Heart left ventricle (tissue), 16 donors: ENCODE data around the gene MMP10. TPM values are rescaled to one million over a fixed set of nuclear protein-coding genes. Genes with fewer than 3 reads are reported as not detected.

Experiments
- ATAC-seq, 4 donors: fragments of 200-7000 bp; cut with Tn5 transposase; one replicate each; pipeline ENCODE4 v1.9.1; 2020 to 2022; ENCODE audit warnings: moderate library complexity in 4 of 4, mild to moderate bottlenecking in 3 of 4, moderate number of reproducible peaks in 1 of 4
- DNase-seq, 5 donors: peaks; one replicate each; pipeline ENCODE4 v3.0.0-alpha.2; 2020
- H3K27ac ChIP-seq, 12 donors: fragments of 200-600 bp; sonication (generic) in 4 of 12; one replicate each; pipeline versions ENCODE4 v1.5.0 to v1.8.0; 2016 to 2022; ENCODE audit warnings: mild to moderate bottlenecking in 2 of 12
- H3K27me3 ChIP-seq, 9 donors: fragments of 200-600 bp; sonication (generic) in 2 of 9; one replicate each; pipeline versions ENCODE4 v1.5.1 to v1.8.0; 2016 to 2022; ENCODE audit warnings: mild to moderate bottlenecking in 3 of 9
- H3K36me3 ChIP-seq, 9 donors: fragments of 200-600 bp; sonication (generic) in 2 of 9; one replicate each; pipeline versions ENCODE4 v1.5.0 to v1.8.0; 2018 to 2022; ENCODE audit warnings: mild to moderate bottlenecking in 2 of 9
- H3K4me1 ChIP-seq, 12 donors: fragments of 200-600 bp; sonication (generic) in 4 of 12; one replicate each; pipeline versions ENCODE4 v1.5.0 to v1.8.0; 2016 to 2022; ENCODE audit warnings: mild to moderate bottlenecking in 3 of 12
- H3K4me3 ChIP-seq, 12 donors: fragments of 200-600 bp; sonication (generic) in 4 of 12; one replicate each; pipeline versions ENCODE4 v1.5.0 to v1.8.0; 2017 to 2022; ENCODE audit warnings: mild to moderate bottlenecking in 9 of 12, moderate library complexity in 4 of 12
- H3K9me3 ChIP-seq, 12 donors: fragments of 200-600 bp; sonication (generic) in 4 of 12; one replicate each; pipeline versions ENCODE4 v1.5.0 to v1.8.0; 2016 to 2022; ENCODE audit warnings: mild to moderate bottlenecking in 1 of 12
- CTCF ChIP-seq, 12 donors: fragments of 200-600 bp; sonication (generic) in 4 of 12; IDR thresholded peaks; one replicate each; pipeline versions ENCODE4 v1.5.0 to v1.8.0; 2018 to 2022; ENCODE audit warnings: antibody characterized with exemption in 12 of 12, mild to moderate bottlenecking in 5 of 12
- POLR2A ChIP-seq, 2 donors: fragments of 450-650 bp; IDR thresholded peaks; one replicate each; pipeline ENCODE4 v1.6.1; 2017; ENCODE audit warnings: antibody characterized with exemption in 2 of 2, mild to moderate bottlenecking in 2 of 2, moderate library complexity in 2 of 2
- WGBS, 4 donors: extraction: QIAGEN DNeasy Blood & Tissue Kit in 2 of 4; methylation state at CpG; one replicate each; pipeline versions ENCODE4 v1.1.5 to v1.1.7; 2013 to 2018; 5-methylcytosine and 5-hydroxymethylcytosine counted together
- intact Hi-C, 10 donors: fragments of 100-400 bp; cut with DNase I; formaldehyde crosslinking; loops; one replicate each; pipeline versions ENCODE4 v1.11.1 to v1.14.2; 2022
- polyA plus RNA-seq, 2 donors: library from polyadenylated mRNA; stranded (reverse); fragments of 200-250 nt; gene quantifications; one replicate each; pipeline ENCODE4 v1.2.3, GENCODE V29; 2013
- total RNA-seq, 9 donors: library from RNA; depleted of rRNA in 2 of 9; stranded (reverse); fragments of >200 nt in 2 of 9; fragmentation: NEBNext Ultra II Directional in 3 of 9; extraction: Animal tissue kit (Norgen Biotek cat#: 25700) in 3 of 9; gene quantifications; one replicate each; pipeline versions ENCODE4 v1.1.0 to v1.2.4, GENCODE V29; 2016 to 2023
- donor health status: ischemic (EF 13 %, LVEDD 7.1; RV severe dilation, severe dysfunction).
- donor health status: healthy with polysubstance abuse.
- donor health status: DM: no; HTN: yes; CAD: no.
- donor health status: DM: no; HTN: no; CAD: no.
- donor health status: ischemic (EF 25% LVEDD 6.9; RV normal size, moderate dysfunction).
- donor health status: ischemic (EF 25% LVEDD 5.7; RV mildly dilated, moderate dysfunction).
- donor health status: healthy.
- donor health status: DM: yes; HTN: yes; CAD: no.
- donor health status: ischemic (EF 35%, LVEDD 5.7; RV mildly dilated, moderate dysfunction).
- donor health status: nonischemic (EF 11% LVEDD 7.7; RV severe dilation, severe dysfunction).
- donor health status: DM: yes; HTN: yes; CAD: no.
- donor health status: PGD.
- donor health status: ischemic (EF 29% LVEDD 5.4; RV normal size, mild dysfunction).
- donor health status: nonischemic (EF 23%, LVEDD 6.1; RV moderate dilation, normal function).

MMP10 gene
- total and polyA plus RNA-seq, 11 donors = not detected

GRCh38 chr11:102792604-102793003 lies 12.2 kb upstream of the MMP10 start:
- DNase-seq (no peak), ATAC-seq (no peak)
- no peak overlapping the region for H3K4me3 ChIP-seq
- H3K36me3 ChIP-seq = no peaks in the 10 kb centered on the region
- H3K9me3 ChIP-seq = no peaks in the 10 kb centered on the region
- WGBS, 4 donors = 89 to 95% (median 92%) methylated on average over 5 of the region's 5 CpGs
- intact Hi-C loops = no loop called here
- no peak for TF ChIP-seq CTCF (IDR thresholded peaks at IDR 0.05)
- no peak overlapping the region for H3K27ac ChIP-seq
- no peaks in the 10 kb centered on the region for H3K4me1 ChIP-seq
- no peaks in the 10 kb centered on the region for H3K27me3 ChIP-seq

- H3K27ac ChIP-seq = no peak overlapping the region
These were observed 11.0 kb upstream of the MMP10 start for GRCh38 chr11:102791271-102792036.

GRCh38 chr11:102788334-102788995 lies 8.0 kb upstream of the MMP10 start:
- Histone ChIP-seq H3K4me3 (no peak overlapping the region), H3K27ac (no peak overlapping the region)

More at GRCh38 chr11:102791271-102792036, 11.0 kb upstream of the MMP10 start:
- DNase-seq (no peak), ATAC-seq (no peak)
- Histone ChIP-seq H3K9me3 (no peaks in the 10 kb centered on the region), H3K4me3 (no peak overlapping the region), H3K4me1 (no peaks in the 10 kb centered on the region), H3K27me3 (no peaks in the 10 kb centered on the region), H3K36me3 (no peaks in the 10 kb centered on the region)
- intact Hi-C loops = no loop called here
- TF ChIP-seq POLR2A (IDR thresholded peaks at IDR 0.05) = no peak
- no peak for TF ChIP-seq CTCF (IDR thresholded peaks at IDR 0.05)
- 70 to 82% (median 78%) methylated on average over 4 of the region's 4 CpGs for WGBS, 4 donors

More at GRCh38 chr11:102788334-102788995, 8.0 kb upstream of the MMP10 start:
- H3K4me1 ChIP-seq = no peaks in the 10 kb centered on the region
- intact Hi-C loops = no loop called here
- no peaks in the 10 kb centered on the region for H3K9me3 ChIP-seq
- no peaks in the 10 kb centered on the region for H3K27me3 ChIP-seq
- ATAC-seq (no peak), DNase-seq (no peak)
- 82 to 85% (median 84%) methylated on average over 8 of the region's 8 CpGs for WGBS, 4 donors
- no peaks in the 10 kb centered on the region for H3K36me3 ChIP-seq
- TF ChIP-seq POLR2A (IDR thresholded peaks at IDR 0.05) = no peak
- TF ChIP-seq CTCF (IDR thresholded peaks at IDR 0.05) = no peak
